CD1c-positive myeloid dendritic cell (primary cell): ENCODE data around the gene PPP1R13B.

Experiments
- DNase-seq: peaks from one replicate; pipeline ENCODE4 v3.0.0-alpha.2; 2016; ENCODE audit errors: extremely low spot score

Gene PPP1R13B

GRCh38 chr14:103714063-103714724, 133.2 kb downstream of the PPP1R13B start:
- no peak for DNase-seq

- no peak for DNase-seq
Measured at GRCh38 chr14:103713304-103714062, 133.9 kb downstream of the PPP1R13B start.

- no peak for DNase-seq
Measured at GRCh38 chr14:103712633-103713247, 134.6 kb downstream of the PPP1R13B start.

- no peak for DNase-seq
Measured at GRCh38 chr14:103711516-103712431, 135.6 kb downstream of the PPP1R13B start.

GRCh38 chr14:103710771-103711377, 136.5 kb downstream of the PPP1R13B start:
- no peak for DNase-seq

- DNase-seq = no peak
Measured at GRCh38 chr14:103709814-103710213, 137.6 kb downstream of the PPP1R13B start.

- DNase-seq = no peak
Measured at GRCh38 chr14:103708750-103709187, 138.6 kb downstream of the PPP1R13B start.

GRCh38 chr14:103707329-103708263, 139.8 kb downstream of the PPP1R13B start:
- no peak for DNase-seq

- no peak for DNase-seq
Measured at GRCh38 chr14:103706551-103707328, 140.6 kb downstream of the PPP1R13B start.

GRCh38 chr14:103705504-103706284, 141.7 kb downstream of the PPP1R13B start:
- DNase-seq = no peak

GRCh38 chr14:103705118-103705503, 142.3 kb downstream of the PPP1R13B start:
- no peak for DNase-seq

- DNase-seq = no peak
Measured at GRCh38 chr14:103704708-103705107, 142.7 kb downstream of the PPP1R13B start.

GRCh38 chr14:103703433-103704385, 143.7 kb downstream of the PPP1R13B start:
- no peak for DNase-seq

- DNase-seq = no peak
Measured at GRCh38 chr14:103702497-103703432, 144.6 kb downstream of the PPP1R13B start.

GRCh38 chr14:103702095-103702494, 145.3 kb downstream of the PPP1R13B start:
- DNase-seq = no peak

GRCh38 chr14:103700753-103701490, 146.5 kb downstream of the PPP1R13B start:
- no peak for DNase-seq
